ENCODE results near the gene NPTX1. TPM values are rescaled to one million over a fixed set of nuclear protein-coding genes. Genes with fewer than 3 reads are reported as not detected.
"Not testable (repeated sequence)": the region's sequence is repeated elsewhere in the genome, so short reads cannot be mapped to it uniquely, and the experiment has no call there.

Gene NPTX1
- total RNA-seq, 1 experiment from 2014 or later, result not detected

GRCh38 chr17:80507965-80508364, 31.6 kb upstream of the NPTX1 start:
- no peaks in the 10 kb centered on the region for H3K27me3 ChIP-seq (ENCODE audit: low read length)
- no peak overlapping the region for H2AFZ ChIP-seq (ENCODE audit: low read length)
- H3K36me3 ChIP-seq (ENCODE audit: insufficient read depth, low read length), result no peaks in the 10 kb centered on the region
- H3K79me2 ChIP-seq (ENCODE audit: low read length), result no peaks in the 10 kb centered on the region
- DNase-seq, result no peak
- no peak overlapping the region for H3K27ac ChIP-seq (ENCODE audit: low read length)
- no peaks in the 10 kb centered on the region for H3K4me1 ChIP-seq (ENCODE audit: low read length)
- no peak overlapping the region for H3K4me3 ChIP-seq (ENCODE audit: low read length)
- H3K4me2 ChIP-seq (ENCODE audit: low read depth, low read length, poor library complexity, severe bottlenecking), result no peak overlapping the region
- no peak overlapping the region for H3K9ac ChIP-seq (ENCODE audit: low read length)
- H3K9me2 ChIP-seq (replicated peaks; ENCODE audit: insufficient read depth, low read length), result no peaks in the 10 kb centered on the region; the same call in 1 of the 2 replicates
- no peaks in the 10 kb centered on the region for H3K9me3 ChIP-seq (ENCODE audit: low read length)
- no peaks in the 10 kb centered on the region for H4K20me1 ChIP-seq (ENCODE audit: insufficient read depth, low read depth, low read length)

- DNase-seq; H3K27me3 ChIP-seq (ENCODE audit: low read length): not testable (repeated sequence)
Measured at GRCh38 chr17:80507177-80507576, 30.8 kb upstream of the NPTX1 start.

GRCh38 chr17:80504686-80505413, 28.4 kb upstream of the NPTX1 start:
- no peaks in the 10 kb centered on the region for H3K9me3 ChIP-seq (ENCODE audit: low read length)
- no peaks in the 10 kb centered on the region for H3K36me3 ChIP-seq (ENCODE audit: insufficient read depth, low read length)
- no peak overlapping the region for H3K4me3 ChIP-seq (ENCODE audit: low read length)
- H3K4me2 ChIP-seq (ENCODE audit: low read depth, low read length, poor library complexity, severe bottlenecking), result no peak overlapping the region
- no peak overlapping the region for H3K9ac ChIP-seq (ENCODE audit: low read length)
- no peak overlapping the region for H2AFZ ChIP-seq (ENCODE audit: low read length)
- no peaks in the 10 kb centered on the region for H3K4me1 ChIP-seq (ENCODE audit: low read length)
- H3K27ac ChIP-seq (ENCODE audit: low read length), result no peak overlapping the region
- no peak for DNase-seq
- no peaks in the 10 kb centered on the region for H4K20me1 ChIP-seq (ENCODE audit: insufficient read depth, low read depth, low read length)
- no peaks in the 10 kb centered on the region for H3K27me3 ChIP-seq (ENCODE audit: low read length)
- H3K9me2 ChIP-seq (replicated peaks; ENCODE audit: insufficient read depth, low read length), result no peaks in the 10 kb centered on the region; the same call in 1 of the 2 replicates
- no peaks in the 10 kb centered on the region for H3K79me2 ChIP-seq (ENCODE audit: low read length)

More at GRCh38 chr17:80507177-80507576, 30.8 kb upstream of the NPTX1 start:
- H3K79me2 ChIP-seq (ENCODE audit: low read length); H3K4me2 ChIP-seq (ENCODE audit: low read depth, low read length, poor library complexity, severe bottlenecking); H3K9me2 ChIP-seq (replicated peaks; ENCODE audit: insufficient read depth, low read length); H4K20me1 ChIP-seq (ENCODE audit: insufficient read depth, low read depth, low read length); H3K9ac ChIP-seq (ENCODE audit: low read length); H3K27ac ChIP-seq (ENCODE audit: low read length); H3K36me3 ChIP-seq (ENCODE audit: insufficient read depth, low read length); H3K9me3 ChIP-seq (ENCODE audit: low read length); H3K4me3 ChIP-seq (ENCODE audit: low read length); H3K4me1 ChIP-seq (ENCODE audit: low read length); H2AFZ ChIP-seq (ENCODE audit: low read length): not testable (repeated sequence)

- Histone ChIP-seq H3K4me2 (ENCODE audit: low read depth, low read length, poor library complexity, severe bottlenecking) (no peak overlapping the region), H3K9me2 (replicated peaks; ENCODE audit: insufficient read depth, low read length) (no peaks in the 10 kb centered on the region; the same call in 1 of the 2 replicates), H3K36me3 (ENCODE audit: insufficient read depth, low read length) (no peaks in the 10 kb centered on the region), H3K4me1 (ENCODE audit: low read length) (no peaks in the 10 kb centered on the region), H3K9ac (ENCODE audit: low read length) (no peak overlapping the region), H3K4me3 (ENCODE audit: low read length) (no peak overlapping the region), H4K20me1 (ENCODE audit: insufficient read depth, low read depth, low read length) (no peaks in the 10 kb centered on the region), H3K9me3 (ENCODE audit: low read length) (no peaks in the 10 kb centered on the region), H3K27me3 (ENCODE audit: low read length) (no peaks in the 10 kb centered on the region), H3K27ac (ENCODE audit: low read length) (no peak overlapping the region), H3K79me2 (ENCODE audit: low read length) (no peaks in the 10 kb centered on the region), H2AFZ (ENCODE audit: low read length) (no peak overlapping the region)
- DNase-seq, result no peak
Measured at GRCh38 chr17:80503921-80504320, 27.5 kb upstream of the NPTX1 start.

GRCh38 chr17:80503031-80503430, 26.6 kb upstream of the NPTX1 start:
- no peak overlapping the region for H3K4me3 ChIP-seq (ENCODE audit: low read length)
- H3K36me3 ChIP-seq (ENCODE audit: insufficient read depth, low read length), result no peaks in the 10 kb centered on the region
- H3K4me2 ChIP-seq (ENCODE audit: low read depth, low read length, poor library complexity, severe bottlenecking), result no peak overlapping the region
- no peaks in the 10 kb centered on the region; the same call in 1 of the 2 replicates for H3K9me2 ChIP-seq (replicated peaks; ENCODE audit: insufficient read depth, low read length)
- peaks cover 5% of the 10 kb centered on the region for H3K4me1 ChIP-seq (ENCODE audit: low read length)
- H4K20me1 ChIP-seq (ENCODE audit: insufficient read depth, low read depth, low read length), result no peaks in the 10 kb centered on the region
- no peak overlapping the region for H3K27ac ChIP-seq (ENCODE audit: low read length)
- no peaks in the 10 kb centered on the region for H3K27me3 ChIP-seq (ENCODE audit: low read length)
- H3K9ac ChIP-seq (ENCODE audit: low read length), result no peak overlapping the region
- no peaks in the 10 kb centered on the region for H3K9me3 ChIP-seq (ENCODE audit: low read length)
- DNase-seq, result no peak
- no peak overlapping the region for H2AFZ ChIP-seq (ENCODE audit: low read length)
- H3K79me2 ChIP-seq (ENCODE audit: low read length), result no peaks in the 10 kb centered on the region

GRCh38 chr17:80502578-80502877, 26.1 kb upstream of the NPTX1 start:
- H3K27ac ChIP-seq (ENCODE audit: low read length), result no peak overlapping the region
- H2AFZ ChIP-seq (ENCODE audit: low read length), result no peak overlapping the region
- H3K9me2 ChIP-seq (replicated peaks; ENCODE audit: insufficient read depth, low read length), result no peaks in the 10 kb centered on the region; the same call in 1 of the 2 replicates
- H3K4me3 ChIP-seq (ENCODE audit: low read length), result no peak overlapping the region
- no peak overlapping the region for H3K4me2 ChIP-seq (ENCODE audit: low read depth, low read length, poor library complexity, severe bottlenecking)
- DNase-seq, result no peak
- H3K27me3 ChIP-seq (ENCODE audit: low read length), result no peaks in the 10 kb centered on the region
- H3K4me1 ChIP-seq (ENCODE audit: low read length), result peaks cover 6% of the 10 kb centered on the region
- no peak overlapping the region for H3K9ac ChIP-seq (ENCODE audit: low read length)
- no peaks in the 10 kb centered on the region for H3K9me3 ChIP-seq (ENCODE audit: low read length)
- no peaks in the 10 kb centered on the region for H3K36me3 ChIP-seq (ENCODE audit: insufficient read depth, low read length)
- no peaks in the 10 kb centered on the region for H3K79me2 ChIP-seq (ENCODE audit: low read length)
- no peaks in the 10 kb centered on the region for H4K20me1 ChIP-seq (ENCODE audit: insufficient read depth, low read depth, low read length)

GRCh38 chr17:80501741-80502577, 25.6 kb upstream of the NPTX1 start:
- Histone ChIP-seq H3K4me1 (ENCODE audit: low read length) (peaks cover 6% of the 10 kb centered on the region), H2AFZ (ENCODE audit: low read length) (no peak overlapping the region), H3K27ac (ENCODE audit: low read length) (no peak overlapping the region), H3K4me2 (ENCODE audit: low read depth, low read length, poor library complexity, severe bottlenecking) (no peak overlapping the region), H3K36me3 (ENCODE audit: insufficient read depth, low read length) (no peaks in the 10 kb centered on the region), H3K79me2 (ENCODE audit: low read length) (no peaks in the 10 kb centered on the region), H3K27me3 (ENCODE audit: low read length) (no peaks in the 10 kb centered on the region), H3K9me2 (replicated peaks; ENCODE audit: insufficient read depth, low read length) (no peaks in the 10 kb centered on the region; the same call in 1 of the 2 replicates), H4K20me1 (ENCODE audit: insufficient read depth, low read depth, low read length) (no peaks in the 10 kb centered on the region), H3K4me3 (ENCODE audit: low read length) (no peak overlapping the region), H3K9me3 (ENCODE audit: low read length) (no peaks in the 10 kb centered on the region), H3K9ac (ENCODE audit: low read length) (no peak overlapping the region)
- DNase-seq, result no peak

GRCh38 chr17:80499961-80500665, 23.7 kb upstream of the NPTX1 start:
- no peak for DNase-seq
- H4K20me1 ChIP-seq (ENCODE audit: insufficient read depth, low read depth, low read length), result no peaks in the 10 kb centered on the region
- H2AFZ ChIP-seq (ENCODE audit: low read length), result no peak overlapping the region
- no peaks in the 10 kb centered on the region for H3K79me2 ChIP-seq (ENCODE audit: low read length)
- no peaks in the 10 kb centered on the region for H3K36me3 ChIP-seq (ENCODE audit: insufficient read depth, low read length)
- H3K27me3 ChIP-seq (ENCODE audit: low read length), result no peaks in the 10 kb centered on the region
- no peak overlapping the region for H3K9ac ChIP-seq (ENCODE audit: low read length)
- H3K9me3 ChIP-seq (ENCODE audit: low read length), result no peaks in the 10 kb centered on the region
- H3K9me2 ChIP-seq (replicated peaks; ENCODE audit: insufficient read depth, low read length), result no peaks in the 10 kb centered on the region; the same call in 1 of the 2 replicates
- no peak overlapping the region for H3K4me3 ChIP-seq (ENCODE audit: low read length)
- peaks cover 6% of the 10 kb centered on the region for H3K4me1 ChIP-seq (ENCODE audit: low read length)
- H3K4me2 ChIP-seq (ENCODE audit: low read depth, low read length, poor library complexity, severe bottlenecking), result no peak overlapping the region
- no peak overlapping the region for H3K27ac ChIP-seq (ENCODE audit: low read length)
